Naive thymus-derived CD4-positive, alpha-beta T cell (primary cell): ENCODE measurements around the gene ATP6AP2. TPM values are rescaled to one million over a fixed set of nuclear protein-coding genes. Genes with fewer than 3 reads are reported as not detected.

Source experiments
- ATAC-seq: fragments of 150-1000 bp; cut with Tn5 transposase; 2 replicates; pipeline ENCODE4 v1.10.0; 2021; ENCODE audit warnings: mild to moderate bottlenecking, moderate library complexity
- CTCF ChIA-PET: fragments of 350-600 bp; sonication (Branson Sonifier 250); formaldehyde crosslinking; loops from one replicate; lab custom pipeline; 2021; ENCODE audit warnings: antibody characterized with exemption; lab: Charles Lee
- POLR2A ChIA-PET: fragments of 350-600 bp; sonication (Branson Sonifier 250); formaldehyde crosslinking; loops from one replicate; lab custom pipeline; 2021; ENCODE audit warnings: antibody characterized with exemption, inconsistent platforms; lab: Charles Lee
- DNase-seq, 9 donors: peaks; one replicate each; pipeline versions ENCODE4 v3.0.0 to v3.0.0-alpha.2; 2020 to 2022; ENCODE audit warnings: mixed read lengths in 1 of 9
- H3K27ac ChIP-seq: one replicate; pipeline ENCODE4 v1.7.0; 2013; ENCODE audit warnings: mild to moderate bottlenecking, low read depth, low read length, moderate library complexity
- H3K27me3 ChIP-seq, 2 donors: one replicate each; pipeline ENCODE4 v1.7.0; 2013; ENCODE audit warnings: low read length in 2 of 2, mild to moderate bottlenecking in 2 of 2, moderate library complexity in 2 of 2; ENCODE audit not compliant: control insufficient read depth in 2 of 2, insufficient read depth in 2 of 2
- H3K36me3 ChIP-seq, 3 experiments: 1 replicate in 2 of 3; 2 replicates in 1 of 3; pipeline ENCODE4 v1.7.0; 2013; ENCODE audit warnings: low read length in 3 of 3, mild to moderate bottlenecking in 3 of 3, moderate library complexity in 1 of 3; ENCODE audit not compliant: insufficient read depth in 3 of 3, control insufficient read depth in 2 of 3
- H3K4me1 ChIP-seq, 2 donors: one replicate each; pipeline ENCODE4 v1.7.0; 2013; ENCODE audit warnings: low read length in 2 of 2, mild to moderate bottlenecking in 2 of 2, moderate library complexity in 1 of 2; ENCODE audit not compliant: control insufficient read depth in 2 of 2, insufficient read depth in 2 of 2
- H3K4me3 ChIP-seq: 2 replicates; pipeline ENCODE4 v1.7.0; 2013; ENCODE audit warnings: mild to moderate bottlenecking, low read length
- H3K9me3 ChIP-seq, 3 experiments: 1 replicate in 2 of 3; 2 replicates in 1 of 3; pipeline ENCODE4 v1.7.0; 2013; ENCODE audit warnings: low read length in 3 of 3; ENCODE audit not compliant: control insufficient read depth in 2 of 3
- H3K27ac Mint-ChIP-seq, 9 donors: one replicate each; pipeline ENCODE4 v1.8.0; 2020 to 2022; ENCODE audit warnings: mixed read lengths in 9 of 9, mild to moderate bottlenecking in 8 of 9, moderate library complexity in 5 of 9, inconsistent platforms in 2 of 9
- H3K27me3 Mint-ChIP-seq, 5 donors: one replicate each; pipeline ENCODE4 v1.8.0; 2021 to 2022; ENCODE audit warnings: mixed read lengths in 5 of 5, mild to moderate bottlenecking in 1 of 5
- H3K36me3 Mint-ChIP-seq, 5 donors: one replicate each; pipeline ENCODE4 v1.8.0; 2020 to 2022; ENCODE audit warnings: mixed read lengths in 5 of 5, mild to moderate bottlenecking in 3 of 5, inconsistent platforms in 1 of 5
- H3K4me1 Mint-ChIP-seq, 7 donors: one replicate each; pipeline ENCODE4 v1.8.0; 2020 to 2022; ENCODE audit warnings: mixed read lengths in 7 of 7, mild to moderate bottlenecking in 3 of 7, inconsistent platforms in 1 of 7
- H3K4me3 Mint-ChIP-seq, 10 donors: one replicate each; pipeline ENCODE4 v1.8.0; 2020 to 2022; ENCODE audit warnings: mild to moderate bottlenecking in 10 of 10, mixed read lengths in 10 of 10, moderate library complexity in 6 of 10, inconsistent platforms in 2 of 10
- H3K9me3 Mint-ChIP-seq, 11 donors: one replicate each; pipeline ENCODE4 v1.8.0; 2020 to 2022; ENCODE audit warnings: mixed read lengths in 11 of 11, mild to moderate bottlenecking in 4 of 11, inconsistent platforms in 1 of 11, moderate library complexity in 1 of 11
- intact Hi-C, 2 donors: fragments of 100-400 bp; cut with micrococcal nuclease; formaldehyde crosslinking; loops; one replicate each; pipeline ENCODE4 v1.15.1; 2023
- polyA plus RNA-seq, 2 donors: library from polyadenylated mRNA; unstranded; fragments of 300-500 nt; fragmentation: Illumina TruSeq; gene quantifications; one replicate each; pipeline ENCODE4 v1.2.3, GENCODE V29; 2021
- total RNA-seq, 6 experiments: library from RNA in 5 of 6; stranded (reverse) in 5 of 6; gene quantifications; 1 replicate in 5 of 6; 2 replicates in 1 of 6; pipeline ENCODE4 v1.2.3 and lab custom pipeline; 2021 to 2026

The ATP6AP2 gene
- total and polyA plus RNA-seq, 7 experiments from 2014 or later = 72.0 to 195 (median 87.6) TPM

GRCh38 chrX:40622479-40623138 lies 41.8 kb downstream of the ATP6AP2 start:
- POLR2A ChIA-PET = no interaction called here
- DNase-seq (no peak), ATAC-seq (no peak)
- H3K9me3 ChIP-seq = no peaks in the 10 kb centered on the region
- no peak overlapping the region for H3K4me3 Mint-ChIP-seq
- intact Hi-C loops = no loop called here
- no peaks in the 10 kb centered on the region for H3K4me1 Mint-ChIP-seq
- no peak overlapping the region for H3K4me3 ChIP-seq
- CTCF ChIA-PET = no interaction called here
- no peaks in the 10 kb centered on the region for H3K27me3 ChIP-seq
- H3K27me3 Mint-ChIP-seq = no peaks in the 10 kb centered on the region
- H3K27ac ChIP-seq = no peak overlapping the region
- peaks cover 0 to 25% (median 0%) of the 10 kb centered on the region in 5 donors for H3K36me3 Mint-ChIP-seq
- H3K27ac Mint-ChIP-seq = no peak overlapping the region
- peaks cover 0 to 5% (median 0%) of the 10 kb centered on the region in 11 donors for H3K9me3 Mint-ChIP-seq
- peaks cover 0 to 4% (median 0%) of the 10 kb centered on the region in 3 experiments for H3K36me3 ChIP-seq
- no peaks in the 10 kb centered on the region for H3K4me1 ChIP-seq

- Histone ChIP-seq H3K4me3 (no peak within 1 kb of the TSS), H3K27ac (no peak within 1 kb of the TSS), H3K9me3 (no peaks in the 10 kb centered on the region), H3K36me3 (peaks cover 0 to 9% (median 0%) of the 10 kb centered on the region in 3 experiments), H3K27me3 (no peaks in the 10 kb centered on the region), H3K4me1 (no peaks in the 10 kb centered on the region)
- DNase-seq (no peak), ATAC-seq (no peak)
- ChIA-PET POLR2A (no interaction called here), CTCF (no interaction called here)
- Mint-ChIP-seq H3K27me3 (no peaks in the 10 kb centered on the region), H3K36me3 (peaks cover 0 to 29% (median under 1%) of the 10 kb centered on the region in 5 donors), H3K27ac (no peak within 1 kb of the TSS), H3K4me3 (no peak within 1 kb of the TSS), H3K9me3 (peaks cover 0 to 5% (median 0%) of the 10 kb centered on the region in 11 donors), H3K4me1 (no peaks in the 10 kb centered on the region)
- intact Hi-C loops = no loop called here
Measured at GRCh38 chrX:40623139-40623536, 42.4 kb downstream of the ATP6AP2 start, which contains the start of gene MPC1L. MPC1L (plus strand) TSS chrX:40623428; CDS start chrX:40623566, 138 bp downstream.

GRCh38 chrX:40623665-40624064 lies 42.9 kb downstream of the ATP6AP2 start:
- POLR2A ChIA-PET = no interaction called here
- CTCF ChIA-PET = no interaction called here
- no peaks in the 10 kb centered on the region for H3K27me3 Mint-ChIP-seq
- Histone ChIP-seq H3K27ac (no peak overlapping the region), H3K36me3 (peaks cover 0 to 14% (median 0%) of the 10 kb centered on the region in 3 experiments), H3K4me3 (no peak overlapping the region), H3K9me3 (no peaks in the 10 kb centered on the region), H3K27me3 (no peaks in the 10 kb centered on the region), H3K4me1 (no peaks in the 10 kb centered on the region)
- ATAC-seq (no peak), DNase-seq (no peak)
- H3K36me3 Mint-ChIP-seq = peaks cover 0 to 32% (median 2%) of the 10 kb centered on the region in 5 donors
- no peaks in the 10 kb centered on the region for H3K4me1 Mint-ChIP-seq
- H3K27ac Mint-ChIP-seq = no peak overlapping the region
- H3K4me3 Mint-ChIP-seq = no peak overlapping the region
- intact Hi-C loops = no loop called here
- peaks cover 0 to 5% (median 0%) of the 10 kb centered on the region in 11 donors for H3K9me3 Mint-ChIP-seq

- no peak for ATAC-seq
- Histone ChIP-seq H3K9me3 (no peaks in the 10 kb centered on the region), H3K4me1 (no peaks in the 10 kb centered on the region), H3K36me3 (peaks cover 0 to 30% (median 0%) of the 10 kb centered on the region in 3 experiments), H3K4me3 (no peak overlapping the region), H3K27ac (no peak overlapping the region), H3K27me3 (no peaks in the 10 kb centered on the region)
- DNase-seq = no peak
- CTCF ChIA-PET = no interaction called here
- H3K27ac Mint-ChIP-seq = peak overlapping the region in 1 of 9 donors; percentile 10
- POLR2A ChIA-PET = no interaction called here
- H3K36me3 Mint-ChIP-seq = peaks cover 0 to 32% (median 2%) of the 10 kb centered on the region in 5 donors
- no peaks in the 10 kb centered on the region for H3K27me3 Mint-ChIP-seq
- intact Hi-C loops = no loop called here
- no peak overlapping the region for H3K4me3 Mint-ChIP-seq
- no peaks in the 10 kb centered on the region for H3K4me1 Mint-ChIP-seq
- H3K9me3 Mint-ChIP-seq = peaks cover 0 to 5% (median 0%) of the 10 kb centered on the region in 11 donors
Measured at GRCh38 chrX:40625294-40625693, 44.5 kb downstream of the ATP6AP2 start.

DNA sequence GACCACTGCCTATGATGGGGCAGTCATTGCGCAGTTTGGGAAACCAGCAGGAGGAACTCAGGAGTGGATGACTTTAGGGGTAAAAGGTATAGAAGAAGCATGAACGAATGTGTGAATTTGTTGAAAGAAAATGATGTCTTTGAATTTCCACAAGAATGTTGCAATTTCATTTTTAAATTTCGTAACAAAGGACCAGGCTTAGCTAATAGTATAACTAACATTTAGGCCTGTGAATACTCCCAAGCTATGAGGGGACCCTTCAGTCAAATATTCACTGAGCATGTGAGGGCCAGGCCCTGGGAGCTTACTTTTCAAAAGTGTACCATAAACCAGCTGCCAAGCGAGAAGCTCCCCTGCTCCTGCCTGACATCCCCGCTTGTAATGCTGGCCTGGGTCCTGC lies 47.7 kb downstream of the ATP6AP2 start:
- no peaks in the 10 kb centered on the region for H3K27me3 ChIP-seq
- no peak overlapping the region for H3K4me3 ChIP-seq
- Mint-ChIP-seq H3K27ac (no peak overlapping the region), H3K27me3 (no peaks in the 10 kb centered on the region), H3K4me1 (peaks cover 0 to 7% (median 5%) of the 10 kb centered on the region in 7 donors), H3K9me3 (peaks cover 0 to 5% (median 0%) of the 10 kb centered on the region in 11 donors), H3K36me3 (peaks cover 0 to 50% (median 11%) of the 10 kb centered on the region in 5 donors), H3K4me3 (no peak overlapping the region)
- H3K36me3 ChIP-seq = peaks cover 0 to 58% (median 0%) of the 10 kb centered on the region in 3 experiments
- no peak for DNase-seq
- ChIA-PET POLR2A (no interaction called here), CTCF (no interaction called here)
- no peaks in the 10 kb centered on the region for H3K9me3 ChIP-seq
- no peaks in the 10 kb centered on the region for H3K4me1 ChIP-seq
- H3K27ac ChIP-seq = no peak overlapping the region
- intact Hi-C loops = no loop called here
- ATAC-seq = no peak

DNA sequence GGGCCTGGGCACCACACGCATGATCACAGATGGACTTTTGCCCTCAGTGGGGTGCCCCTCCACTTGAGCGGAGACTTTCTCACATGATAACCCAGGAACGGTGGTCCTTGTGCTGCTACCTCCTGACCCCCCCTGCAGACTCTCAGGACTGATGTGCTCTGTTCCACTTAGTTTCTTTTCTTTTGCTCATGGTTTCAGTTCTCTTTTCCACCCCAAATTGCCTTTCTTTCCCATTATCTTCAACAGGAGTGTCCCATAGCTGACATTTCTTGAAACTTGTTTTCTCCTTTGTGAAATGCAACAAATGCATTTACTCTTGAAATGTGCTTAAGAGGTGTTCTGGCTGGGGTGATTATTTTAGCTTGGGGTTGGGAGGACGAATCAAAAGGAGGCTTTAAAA lies 51.4 kb downstream of the ATP6AP2 start:
- peaks cover 0 to 67% (median 18%) of the 10 kb centered on the region in 5 donors for H3K36me3 Mint-ChIP-seq
- POLR2A ChIA-PET = interaction anchor here (0.7 kb wide), 1 partner anchor 506 kb away, joined by 9 read pairs; no protein-coding TSS in a partner anchor

More for the DNA sequence above, 51.4 kb downstream of the ATP6AP2 start:
- H3K9me3 ChIP-seq = no peaks in the 10 kb centered on the region
- no peaks in the 10 kb centered on the region for H3K4me1 ChIP-seq
- ATAC-seq = no peak
- CTCF ChIA-PET = no interaction called here
- DNase-seq = no peak
- Mint-ChIP-seq H3K4me1 (peaks cover 0 to 24% (median 13%) of the 10 kb centered on the region in 7 donors), H3K27me3 (no peaks in the 10 kb centered on the region), H3K27ac (peak overlapping the region in 5 of 9 donors; percentile 8 to 69 (median 62)), H3K9me3 (no peaks in the 10 kb centered on the region), H3K4me3 (no peak overlapping the region)
- intact Hi-C loops = no loop called here
- no peak overlapping the region for H3K4me3 ChIP-seq
- peaks cover 0 to 95% (median 17%) of the 10 kb centered on the region in 3 experiments for H3K36me3 ChIP-seq
- no peaks in the 10 kb centered on the region for H3K27me3 ChIP-seq
- no peak overlapping the region for H3K27ac ChIP-seq
